Cardiac muscle cell (in vitro differentiated cells and primary cell): ENCODE data around the gene BTNL3. TPM values are rescaled to one million over a fixed set of nuclear protein-coding genes. Genes with fewer than 3 reads are reported as not detected.

Experiments used
- DNase-seq, 2 donors: peaks; one replicate each; pipeline versions ENCODE4 v3.0.0 to v3.0.0-alpha.2; 2010 to 2017; ENCODE audit warnings: low read depth in 1 of 2, low spot score in 1 of 2
- H3K27ac ChIP-seq: fragments of 200-600 bp; sonication (generic); 2 replicates; pipeline ENCODE4 v1.5.1; 2016
- H3K27me3 ChIP-seq: fragments of 200-600 bp; sonication (generic); 2 replicates; pipeline ENCODE4 v1.6.0; 2016; ENCODE audit warnings: control low read depth
- H3K36me3 ChIP-seq: fragments of 200-600 bp; sonication (generic); 2 replicates; pipeline ENCODE4 v1.5.1; 2016; ENCODE audit warnings: control low read depth
- H3K4me1 ChIP-seq: fragments of 200-600 bp; sonication (generic); 2 replicates; pipeline ENCODE4 v1.8.1; 2017; ENCODE audit warnings: low read depth, mild to moderate bottlenecking, mixed run types
- H3K4me3 ChIP-seq: fragments of 200-600 bp; sonication (generic); 2 replicates; pipeline ENCODE4 v1.5.1; 2016; ENCODE audit warnings: mild to moderate bottlenecking
- H3K9me3 ChIP-seq: fragments of 200-600 bp; sonication (generic); 2 replicates; pipeline ENCODE4 v1.5.1; 2017; ENCODE audit warnings: low read depth, mild to moderate bottlenecking, control low read depth
- CTCF ChIP-seq: IDR thresholded peaks from 2 replicates; pipeline ENCODE4 v1.5.1; 2012; ENCODE audit warnings: low read depth, mild to moderate bottlenecking, low read length
- polyA plus RNA-seq: library from polyadenylated mRNA; unstranded; fragments of >200 nt; fragmentation: Nextera tagmentation; extraction: Ambion mirVana; gene quantifications from 2 replicates; pipeline ENCODE4 v1.2.1, GENCODE V29; 2016
- total RNA-seq: library from RNA; depleted of rRNA; stranded (reverse); fragments of >200 nt; gene quantifications from 2 replicates; pipeline ENCODE4 v1.2.3, GENCODE V29; 2016

BTNL3 gene
- total and polyA plus RNA-seq, 2 experiments from 2014 or later, result not detected

- no peak for TF ChIP-seq CTCF
- H3K27ac ChIP-seq, result no peak overlapping the region
Observed at GRCh38 chr5:180977852-180978251, 10.8 kb upstream of the BTNL3 start.

GRCh38 chr5:180982008-180982741 lies 6.5 kb upstream of the BTNL3 start:
- Histone ChIP-seq H3K4me3 (no peak overlapping the region), H3K36me3 (no peaks in the 10 kb centered on the region), H3K27ac (no peak overlapping the region), H3K4me1 (no peaks in the 10 kb centered on the region), H3K9me3 (no peaks in the 10 kb centered on the region), H3K27me3 (no peaks in the 10 kb centered on the region)
- DNase-seq, result no peak
- no peak for TF ChIP-seq CTCF

More at GRCh38 chr5:180977852-180978251, 10.8 kb upstream of the BTNL3 start:
- Histone ChIP-seq H3K4me1 (no peaks in the 10 kb centered on the region), H3K4me3 (no peak overlapping the region), H3K9me3 (no peaks in the 10 kb centered on the region), H3K27me3 (no peaks in the 10 kb centered on the region), H3K36me3 (no peaks in the 10 kb centered on the region)
- DNase-seq, result no peak

- Histone ChIP-seq H3K9me3 (no peaks in the 10 kb centered on the region), H3K27ac (no peak overlapping the region), H3K36me3 (no peaks in the 10 kb centered on the region), H3K27me3 (no peaks in the 10 kb centered on the region), H3K4me1 (no peaks in the 10 kb centered on the region), H3K4me3 (no peak overlapping the region)
- TF ChIP-seq CTCF, result no peak
- no peak for DNase-seq
Observed at GRCh38 chr5:180988016-180988415, 630 bp upstream of the BTNL3 start.

GRCh38 chr5:180990086-180990881 lies 1.6 kb downstream of the BTNL3 start:
- no peak overlapping the region for H3K4me3 ChIP-seq
- H3K27ac ChIP-seq, result no peak overlapping the region
- no peaks in the 10 kb centered on the region for H3K36me3 ChIP-seq
- H3K27me3 ChIP-seq, result no peaks in the 10 kb centered on the region
- H3K4me1 ChIP-seq, result no peaks in the 10 kb centered on the region
- no peak for TF ChIP-seq CTCF
- H3K9me3 ChIP-seq, result no peaks in the 10 kb centered on the region
- DNase-seq, result no peak

- no peaks in the 10 kb centered on the region for H3K4me1 ChIP-seq
- H3K36me3 ChIP-seq, result no peaks in the 10 kb centered on the region
- H3K4me3 ChIP-seq, result no peak overlapping the region
- no peak overlapping the region for H3K27ac ChIP-seq
- DNase-seq, result no peak
- TF ChIP-seq CTCF, result no peak
- no peaks in the 10 kb centered on the region for H3K9me3 ChIP-seq
- H3K27me3 ChIP-seq, result no peaks in the 10 kb centered on the region
Observed at GRCh38 chr5:180990882-180991242, 2.2 kb downstream of the BTNL3 start.
